H9 (cell line): Measurements from ENCODE around the gene COL19A1. TPM values are rescaled to one million over a fixed set of nuclear protein-coding genes. Genes with fewer than 3 reads are reported as not detected.

Source experiments
- DNase-seq: peaks from one replicate; pipeline ENCODE4 v3.0.0-alpha.2; 2017
- H2AFZ ChIP-seq: one replicate; pipeline ENCODE4 v1.6.1; 2013; ENCODE audit warnings: mild to moderate bottlenecking, low read length, control low read depth, moderate library complexity
- H2AK5ac ChIP-seq: 2 replicates; pipeline ENCODE4 v1.6.1; 2013; ENCODE audit warnings: low read length, control low read depth, mixed read lengths; ENCODE audit not compliant: insufficient read length
- H2BK120ac ChIP-seq: one replicate; pipeline ENCODE4 v1.6.1; 2013; ENCODE audit warnings: low read depth, mild to moderate bottlenecking, low read length, control low read depth, inconsistent platforms; ENCODE audit not compliant: poor library complexity, severe bottlenecking
- H2BK12ac ChIP-seq: 2 replicates; pipeline ENCODE4 v1.6.1; 2013; ENCODE audit warnings: low read length, control low read depth, mixed read lengths, low read depth; ENCODE audit not compliant: insufficient read length
- H2BK15ac ChIP-seq: 2 replicates; pipeline ENCODE4 v1.6.1; 2013; ENCODE audit warnings: low read depth, low read length, control low read depth
- H2BK20ac ChIP-seq: one replicate; pipeline ENCODE4 v1.6.1; 2013; ENCODE audit warnings: low read depth, mild to moderate bottlenecking, low read length, control low read depth, inconsistent platforms; ENCODE audit not compliant: poor library complexity, severe bottlenecking
- H2BK5ac ChIP-seq: 2 replicates; pipeline ENCODE4 v1.6.1; 2013; ENCODE audit warnings: low read length, control low read depth, mixed read lengths; ENCODE audit not compliant: insufficient read length
- H3K14ac ChIP-seq: 2 replicates; pipeline ENCODE4 v1.6.1; 2013; ENCODE audit warnings: low read length, control low read depth; ENCODE audit not compliant: insufficient read depth
- H3K18ac ChIP-seq: 2 replicates; pipeline ENCODE4 v1.6.1; 2013; ENCODE audit warnings: low read depth, mild to moderate bottlenecking, mixed read lengths, low read length, control low read depth; ENCODE audit not compliant: insufficient read length
- H3K23ac ChIP-seq: 2 replicates; pipeline ENCODE4 v1.6.1; 2013; ENCODE audit warnings: low read length, control low read depth, mixed read lengths, low read depth; ENCODE audit not compliant: insufficient read length
- H3K23me2 ChIP-seq: 2 replicates; pipeline ENCODE4 v1.6.1; 2013; ENCODE audit warnings: low read depth, mild to moderate bottlenecking, mixed read lengths, low read length, control low read depth; ENCODE audit not compliant: insufficient read length, poor library complexity, severe bottlenecking
- H3K27ac ChIP-seq: 2 replicates; pipeline ENCODE4 v1.5.1; 2013; ENCODE audit warnings: low read length, control low read depth, mixed read lengths, low read depth; ENCODE audit not compliant: insufficient read length
- H3K27me3 ChIP-seq: 2 replicates; pipeline ENCODE4 v1.6.1; 2013; ENCODE audit warnings: low read length, control low read depth, inconsistent platforms; ENCODE audit not compliant: insufficient read depth
- H3K4ac ChIP-seq: 2 replicates; pipeline ENCODE4 v1.6.1; 2013; ENCODE audit warnings: low read depth, mild to moderate bottlenecking, control low read depth, inconsistent platforms, low read length, moderate library complexity
- H3K4me1 ChIP-seq: 2 replicates; pipeline ENCODE4 v1.6.1; 2013; ENCODE audit warnings: low read length, control low read depth, inconsistent platforms; ENCODE audit not compliant: insufficient read depth
- H3K4me2 ChIP-seq: 2 replicates; pipeline ENCODE4 v1.6.1; 2013; ENCODE audit warnings: low read length, control low read depth, mixed read lengths; ENCODE audit not compliant: insufficient read length, insufficient read depth
- H3K56ac ChIP-seq: 2 replicates; pipeline ENCODE4 v1.6.1; 2013; ENCODE audit warnings: low read depth, mild to moderate bottlenecking, mixed read lengths, low read length, control low read depth; ENCODE audit not compliant: insufficient read length
- H3K79me1 ChIP-seq: 2 replicates; pipeline ENCODE4 v1.6.1; 2013; ENCODE audit warnings: low read depth, mild to moderate bottlenecking, moderate library complexity, low read length, control low read depth, inconsistent platforms; ENCODE audit not compliant: insufficient read depth, poor library complexity, severe bottlenecking
- H3K79me2 ChIP-seq: 2 replicates; pipeline ENCODE4 v1.6.1; 2013; ENCODE audit warnings: low read length, control low read depth, inconsistent platforms; ENCODE audit not compliant: insufficient read depth
- H3K9ac ChIP-seq: 2 replicates; pipeline ENCODE4 v1.6.1; 2013; ENCODE audit warnings: low read length, control low read depth, mixed read lengths; ENCODE audit not compliant: insufficient read length; ENCODE audit errors: extremely low read depth
- H3K9me3 ChIP-seq: one replicate; pipeline ENCODE4 v1.6.1; 2013; ENCODE audit warnings: low read depth, low read length, inconsistent platforms; ENCODE audit not compliant: control insufficient read depth
- H3T11ph ChIP-seq: one replicate; pipeline ENCODE4 v1.6.1; 2013; ENCODE audit warnings: mild to moderate bottlenecking, low read length, control low read depth, inconsistent platforms
- H4K20me1 ChIP-seq: one replicate; pipeline ENCODE4 v1.6.1; 2013; ENCODE audit not compliant: control insufficient read depth, insufficient read length, insufficient read depth
- H4K5ac ChIP-seq: 2 replicates; pipeline ENCODE4 v1.6.1; 2013; ENCODE audit warnings: low read depth, mild to moderate bottlenecking, mixed read lengths, low read length, control low read depth; ENCODE audit not compliant: insufficient read length
- H4K8ac ChIP-seq: replicated peaks from 2 replicates; pipeline ENCODE4 v1.6.1; 2013; ENCODE audit warnings: low read length, control low read depth, mixed read lengths, low read depth; ENCODE audit not compliant: insufficient read length
- H4K91ac ChIP-seq: 2 replicates; pipeline ENCODE4 v1.6.1; 2013; ENCODE audit warnings: low read depth, mild to moderate bottlenecking, moderate library complexity, mixed read lengths, low read length, control low read depth; ENCODE audit not compliant: insufficient read length
- H3K27ac Mint-ChIP-seq, 3 experiments: 2 replicates in 2 of 3; 3 replicates in 1 of 3; pipeline ENCODE4 v1.8.0; 2020 to 2021; ENCODE audit warnings: mixed read lengths in 3 of 3, mild to moderate bottlenecking in 1 of 3, moderate library complexity in 1 of 3
- H3K27me3 Mint-ChIP-seq: 2 replicates; pipeline ENCODE4 v1.8.0; 2021; ENCODE audit warnings: low read depth, mild to moderate bottlenecking, moderate library complexity, mixed read lengths
- H3K36me3 Mint-ChIP-seq, 3 experiments: 2 replicates in 2 of 3; 3 replicates in 1 of 3; pipeline ENCODE4 v1.8.0; 2020 to 2021; ENCODE audit warnings: low read depth in 3 of 3, mixed read lengths in 3 of 3; ENCODE audit not compliant: insufficient read depth in 1 of 3
- H3K4me1 Mint-ChIP-seq, 2 experiments: 2 replicates each; pipeline ENCODE4 v1.8.0; 2020; ENCODE audit warnings: mixed read lengths in 2 of 2
- H3K4me3 Mint-ChIP-seq, 2 experiments: 2 replicates in 1 of 2; 3 replicates in 1 of 2; pipeline ENCODE4 v1.8.0; 2020 to 2021; ENCODE audit warnings: mild to moderate bottlenecking in 2 of 2, mixed read lengths in 2 of 2, moderate library complexity in 1 of 2
- H3K9me3 Mint-ChIP-seq, 2 experiments: 2 replicates in 1 of 2; 3 replicates in 1 of 2; pipeline ENCODE4 v1.8.0; 2020; ENCODE audit warnings: mild to moderate bottlenecking in 2 of 2, mixed read lengths in 2 of 2, moderate library complexity in 1 of 2
- total RNA-seq: library from RNA; stranded (reverse); gene quantifications from 2 replicates; pipeline ENCODE4 v1.2.1, GENCODE V29; 2021
- TF ChIP-seq, protein P1 (sequence below): fragments of 200-600 bp; sonication (generic); conservative IDR thresholded peaks from 3 replicates; pipeline ENCODE4 v1.8.0; 2021; ENCODE audit warnings: antibody characterized with exemption, mild to moderate bottlenecking

Gene COL19A1
- total RNA-seq, 1 experiment from 2014 or later: not detected

DNA sequence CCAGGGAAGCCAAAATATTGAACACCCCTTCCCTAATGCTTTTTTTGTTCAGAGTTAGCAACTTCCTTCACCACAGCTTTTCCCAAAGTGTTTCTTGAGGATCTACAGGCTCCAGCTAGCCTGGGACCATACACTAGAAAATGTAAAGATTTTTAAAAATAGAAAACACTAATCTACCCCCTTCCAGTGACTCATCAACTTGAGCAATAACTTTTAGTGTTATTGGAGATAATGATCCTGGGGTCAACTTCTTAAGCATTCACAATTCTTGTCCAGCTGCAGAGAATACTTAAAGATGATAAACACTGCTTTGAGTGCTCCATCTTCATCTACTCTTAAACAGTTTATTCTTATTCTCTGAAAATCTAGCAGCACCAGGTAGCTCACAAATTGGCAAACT, 304.9 kb downstream of the COL19A1 start:
- H3K4me1 ChIP-seq: no peaks in the 10 kb centered on the region
- no peak overlapping the region for H3K27ac Mint-ChIP-seq
- H3K4me1 Mint-ChIP-seq: peaks cover 3 to 5% of the 10 kb centered on the region in 2 experiments
- H3K23ac ChIP-seq: no peak overlapping the region
- H4K91ac ChIP-seq: no peak overlapping the region
- TF ChIP-seq, protein P1, sequence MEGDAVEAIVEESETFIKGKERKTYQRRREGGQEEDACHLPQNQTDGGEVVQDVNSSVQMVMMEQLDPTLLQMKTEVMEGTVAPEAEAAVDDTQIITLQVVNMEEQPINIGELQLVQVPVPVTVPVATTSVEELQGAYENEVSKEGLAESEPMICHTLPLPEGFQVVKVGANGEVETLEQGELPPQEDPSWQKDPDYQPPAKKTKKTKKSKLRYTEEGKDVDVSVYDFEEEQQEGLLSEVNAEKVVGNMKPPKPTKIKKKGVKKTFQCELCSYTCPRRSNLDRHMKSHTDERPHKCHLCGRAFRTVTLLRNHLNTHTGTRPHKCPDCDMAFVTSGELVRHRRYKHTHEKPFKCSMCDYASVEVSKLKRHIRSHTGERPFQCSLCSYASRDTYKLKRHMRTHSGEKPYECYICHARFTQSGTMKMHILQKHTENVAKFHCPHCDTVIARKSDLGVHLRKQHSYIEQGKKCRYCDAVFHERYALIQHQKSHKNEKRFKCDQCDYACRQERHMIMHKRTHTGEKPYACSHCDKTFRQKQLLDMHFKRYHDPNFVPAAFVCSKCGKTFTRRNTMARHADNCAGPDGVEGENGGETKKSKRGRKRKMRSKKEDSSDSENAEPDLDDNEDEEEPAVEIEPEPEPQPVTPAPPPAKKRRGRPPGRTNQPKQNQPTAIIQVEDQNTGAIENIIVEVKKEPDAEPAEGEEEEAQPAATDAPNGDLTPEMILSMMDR: no peak
- H3K79me1 ChIP-seq: no peaks in the 10 kb centered on the region
- no peak overlapping the region for H3K9ac ChIP-seq
- no peaks in the 10 kb centered on the region for H3K27me3 ChIP-seq
- no peak overlapping the region for H2BK120ac ChIP-seq
- H2BK20ac ChIP-seq: no peak overlapping the region
- no peaks in the 10 kb centered on the region for H3K36me3 Mint-ChIP-seq
- H3K79me2 ChIP-seq: no peaks in the 10 kb centered on the region
- DNase-seq: no peak
- peaks cover 7% of the 10 kb centered on the region for H3K27me3 Mint-ChIP-seq
- H4K5ac ChIP-seq: no peak overlapping the region
- H4K20me1 ChIP-seq: no peaks in the 10 kb centered on the region
- no peak overlapping the region for H2BK15ac ChIP-seq
- no peak overlapping the region for H3K4me2 ChIP-seq
- no peak overlapping the region for H2AK5ac ChIP-seq
- H3K14ac ChIP-seq: no peak overlapping the region
- no peak overlapping the region for H2AFZ ChIP-seq
- H3K4ac ChIP-seq: no peak overlapping the region
- no peak overlapping the region for H3K18ac ChIP-seq
- H3K56ac ChIP-seq: no peak overlapping the region
- H3K27ac ChIP-seq: no peak overlapping the region
- no peaks in the 10 kb centered on the region for H3K23me2 ChIP-seq
- H3T11ph ChIP-seq: no peak overlapping the region
- H3K9me3 ChIP-seq: no peaks in the 10 kb centered on the region
- H4K8ac ChIP-seq: no peak overlapping the region
- no peak overlapping the region for H3K4me3 Mint-ChIP-seq
- H3K9me3 Mint-ChIP-seq: no peaks in the 10 kb centered on the region
- no peak overlapping the region for H2BK5ac ChIP-seq
- H2BK12ac ChIP-seq: no peak overlapping the region
